GM12878 (cell line): Measurements from ENCODE around the gene SSH2. TPM values are rescaled to one million over a fixed set of nuclear protein-coding genes. Genes with fewer than 3 reads are reported as not detected.

Experiments used
- ATAC-seq: fragments of 200-7000 bp; cut with Tn5 transposase; 3 replicates; pipeline ENCODE4 v1.9.1; 2020; ENCODE audit warnings: mild to moderate bottlenecking, moderate library complexity
- BruUV-seq: library from RNA; stranded (reverse); fragments of 400-500 nt; replicated peaks from 2 replicates; lab custom pipeline; 2021; lab: Mats Ljungman, UMichigan
- CTCF ChIA-PET: fragments of 300-600 bp; sonication (Branson Sonifier 250); formaldehyde crosslinking; extraction: SDS; loops from one replicate; lab custom pipeline; 2021; ENCODE audit warnings: inconsistent platforms; lab: Yijun Ruan, JAX
- POLR2A ChIA-PET: fragments of 350-600 bp; formaldehyde crosslinking; extraction: SDS; loops from one replicate; lab custom pipeline; 2021; ENCODE audit warnings: inconsistent platforms; lab: Charles Lee
- RAD21 ChIA-PET: fragments of 300-600 bp; sonication (Branson Sonifier 250); formaldehyde crosslinking; loops from one replicate; lab custom pipeline; 2023; ENCODE audit warnings: antibody characterized with exemption; ENCODE audit not compliant: unreplicated experiment; lab: Charles Lee
- SMC1A ChIA-PET: fragments of 300-600 bp; sonication (Branson Sonifier 250); formaldehyde crosslinking; loops from one replicate; lab custom pipeline; 2023; ENCODE audit not compliant: unreplicated experiment, uncharacterized antibody; lab: Charles Lee
- DNase-seq: peaks from one replicate; pipeline ENCODE4 v3.0.0-alpha.2; 2011; ENCODE audit warnings: low read depth, low spot score
- FAIRE-seq: peaks from 3 replicates; lab custom pipeline; 2011; peaks lifted over from hg19 to GRCh38; lab: Jason Lieb, UNC
- H2AFZ ChIP-seq: 2 replicates; pipeline ENCODE4 v1.6.0; 2011; ENCODE audit warnings: low read depth, low read length, control low read depth; ENCODE audit not compliant: control insufficient read depth
- H3K27ac ChIP-seq: 2 replicates; pipeline ENCODE4 v1.5.1; 2011; ENCODE audit warnings: control low read depth; ENCODE audit not compliant: control insufficient read depth, insufficient read depth
- H3K27me3 ChIP-seq, 2 experiments: replicated peaks in 1 of 2; 2 replicates each; pipeline versions ENCODE4 v1.6.0 to v1.6.1; 2011; ENCODE audit warnings: low read length in 1 of 2; ENCODE audit not compliant: control insufficient read depth in 2 of 2, insufficient read depth in 2 of 2
- H3K36me3 ChIP-seq, 2 experiments: 2 replicates each; pipeline ENCODE4 v1.5.1; 2011; ENCODE audit warnings: low read length in 1 of 2; ENCODE audit not compliant: control insufficient read depth in 2 of 2, insufficient read depth in 2 of 2
- H3K4me1 ChIP-seq: 2 replicates; pipeline ENCODE4 v1.6.1; 2011; ENCODE audit warnings: mild to moderate bottlenecking, low read length, moderate library complexity, mixed read lengths; ENCODE audit not compliant: control insufficient read depth, insufficient read depth
- H3K4me2 ChIP-seq: 2 replicates; pipeline ENCODE4 v1.6.0; 2011; ENCODE audit warnings: control low read depth; ENCODE audit not compliant: control insufficient read depth, insufficient read depth
- H3K4me3 ChIP-seq: fragments of 200-600 bp; sonication (generic); 2 replicates; pipeline ENCODE4 v1.5.1; 2016
- H3K79me2 ChIP-seq: 2 replicates; pipeline ENCODE4 v1.6.0; 2011; ENCODE audit warnings: low read length; ENCODE audit not compliant: control insufficient read depth, insufficient read depth
- H3K9ac ChIP-seq: 2 replicates; pipeline ENCODE4 v1.8.0; 2011; ENCODE audit warnings: low read length, control low read depth, mixed read lengths; ENCODE audit not compliant: control insufficient read depth, insufficient read depth
- H3K9me3 ChIP-seq: replicated peaks from 3 replicates; pipeline ENCODE4 v1.5.1; 2011; ENCODE audit warnings: mild to moderate bottlenecking, low read length; ENCODE audit not compliant: control insufficient read depth, insufficient read depth
- H4K20me1 ChIP-seq: 2 replicates; pipeline ENCODE4 v1.6.0; 2011; ENCODE audit not compliant: control insufficient read depth, insufficient read depth
- CHD2 ChIP-seq: IDR thresholded peaks from 2 replicates; pipeline ENCODE4 v1.6.1; 2011; ENCODE audit warnings: low read depth, low read length, improper control_type of control experiment, borderline replicate concordance
- ETV6 ChIP-seq, 2 experiments: fragments of 450-650 bp in 1 of 2; IDR thresholded peaks in 1 of 2; conservative IDR thresholded peaks in 1 of 2; 2 replicates each; pipeline ENCODE4 v1.6.1; 2014; ENCODE audit warnings: antibody characterized with exemption in 1 of 2, borderline replicate concordance in 1 of 2, low read depth in 1 of 2, mild to moderate bottlenecking in 1 of 2, moderate library complexity in 1 of 2
- IKZF1 ChIP-seq: fragments of 450-650 bp; conservative IDR thresholded peaks from 2 replicates; pipeline ENCODE4 v1.6.1; 2017; ENCODE audit warnings: antibody characterized with exemption, mild to moderate bottlenecking
- NR2C1 ChIP-seq: fragments of 450-650 bp; IDR thresholded peaks from 2 replicates; pipeline ENCODE4 v1.6.1; 2017; ENCODE audit warnings: antibody characterized with exemption, mild to moderate bottlenecking, moderate library complexity
- PRDM15 ChIP-seq: fragments of 450-650 bp; formaldehyde crosslinking; IDR thresholded peaks from 2 replicates; pipeline ENCODE4 v1.4.0; 2020; ENCODE audit warnings: mild to moderate bottlenecking, moderate library complexity
- WGBS: methylation state at CpG from one replicate; pipeline ENCODE4 v1.1.6; 2016; ENCODE audit warnings: low lambda C conversion rate; ENCODE audit not compliant: insufficient replicate concordance, insufficient coverage; ENCODE audit errors: missing lambda C conversion rate; 5-methylcytosine and 5-hydroxymethylcytosine counted together
- in situ Hi-C: fragments of 300-500 bp; cut with MboI; formaldehyde crosslinking; loops from 9 replicates; pipeline ENCODE4 v1.14.3; 2018; ENCODE audit warnings: mixed read lengths
- intact Hi-C: fragments of 100-400 bp; cut with micrococcal nuclease; formaldehyde crosslinking; loops from one replicate; pipeline ENCODE4 v1.14.2; 2022; ENCODE audit not compliant: unreplicated experiment
- polyA plus RNA-seq, 11 experiments: library from polyadenylated mRNA; depleted of rRNA in 4 of 11; unstranded in 6 of 11; stranded (reverse) in 5 of 11; fragments of >200 nt; fragmentation: Nextera tagmentation in 4 of 11; fragmentation: Illumina TruSeq in 1 of 11; extraction: Ambion mirVana in 4 of 11; extraction: Trizol in 1 of 11; gene quantifications; 1 replicate in 1 of 11; 2 replicates in 10 of 11; pipeline versions ENCODE4 v1.2.1 to v1.2.3, GENCODE V29; 2011 to 2016; ENCODE audit warnings: inconsistent platforms in 2 of 11, missing spikeins in 2 of 11, low read depth in 1 of 11
- total RNA-seq, 4 experiments: library from RNA; depleted of rRNA in 3 of 4; stranded (reverse); fragments of >200 nt in 3 of 4; fragmentation: Illumina TruSeq in 1 of 4; extraction: Trizol in 1 of 4; gene quantifications; 2 replicates each; pipeline versions ENCODE4 v1.2.1 to v1.2.3, GENCODE V29; 2013 to 2021
- TF ChIP-seq, protein P1 (sequence below): fragments of 450-650 bp; formaldehyde crosslinking; IDR thresholded peaks from 2 replicates; pipeline ENCODE4 v1.4.0; 2022; ENCODE audit warnings: mild to moderate bottlenecking, moderate library complexity

SSH2 gene
- total and polyA plus RNA-seq, 10 of the 15 experiments (the other 5 are each of a cell fraction or from before 2014, with no cell fraction given) = 9.3 to 65.9 (median 34.0) TPM

DNA sequence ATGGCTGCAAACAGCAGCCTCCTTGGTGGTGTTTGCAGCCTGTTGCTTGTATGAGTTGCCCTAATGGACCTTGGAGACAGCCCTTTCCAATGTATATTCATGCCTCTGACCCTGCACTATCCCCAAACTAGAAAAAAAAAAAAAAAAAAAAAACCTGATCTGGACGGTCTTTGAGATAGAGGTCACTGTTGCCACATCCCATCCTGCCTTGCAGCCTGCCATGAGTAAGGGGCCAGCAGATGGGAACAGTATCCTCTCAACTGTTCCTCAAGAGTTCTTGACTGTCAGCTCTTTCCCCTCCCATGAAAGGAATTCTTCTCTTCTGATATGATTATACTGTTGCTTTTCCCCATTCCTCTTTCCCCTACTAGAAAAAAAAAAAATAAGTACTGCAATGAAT, 152.4 kb downstream of the SSH2 start:
- H3K79me2 ChIP-seq = no peaks in the 10 kb centered on the region
- POLR2A ChIA-PET = interaction anchor here (0.5 to 1.2 kb wide), 3 partner anchors 9 to 124 kb away, joined by 3 read pairs; no protein-coding TSS in a partner anchor
- no peak overlapping the region for H3K27ac ChIP-seq
- no peak for ATAC-seq
- in situ Hi-C loops = loop anchor here (5.0 kb wide), 1 partner anchor 135 kb away; no protein-coding TSS in a partner anchor
- intact Hi-C loops = loop anchor here (2.0 to 5.0 kb wide), 2 partner anchors 95 to 197 kb away; no protein-coding TSS in a partner anchor
- DNase-seq = no peak
- WGBS = 80% methylated on average over 1 of the region's 1 CpG
- SMC1A ChIA-PET = interaction anchor here (0.5 to 7.1 kb wide), 17 partner anchors 17 to 160 kb away, joined by 3 to 94 read pairs (median 5); no protein-coding TSS in a partner anchor
- H3K9ac ChIP-seq = no peak overlapping the region
- H3K9me3 ChIP-seq = no peaks in the 10 kb centered on the region
- RAD21 ChIA-PET = interaction anchor here (0.7 to 6.3 kb wide), 12 partner anchors 23 to 483 kb away, joined by 3 to 133 read pairs (median 4); no protein-coding TSS in a partner anchor
- no peak for FAIRE-seq
- H4K20me1 ChIP-seq = no peaks in the 10 kb centered on the region
- H3K4me1 ChIP-seq = no peaks in the 10 kb centered on the region
- no peaks in the 10 kb centered on the region for H3K36me3 ChIP-seq
- H3K27me3 ChIP-seq = no peaks in the 10 kb centered on the region
- H3K4me2 ChIP-seq = no peak overlapping the region
- H3K4me3 ChIP-seq = no peak overlapping the region
- no peak overlapping the region for H2AFZ ChIP-seq
- no TSS peak for BruUV-seq
- CTCF ChIA-PET = interaction anchor here (0.6 to 7.5 kb wide), 20 partner anchors 9 to 418 kb away, joined by 3 to 114 read pairs (median 6); partner anchors contain the start of gene SSH2
- TF ChIP-seq NR2C1 = no peak
- TF ChIP-seq PRDM15 = no peak
- TF ChIP-seq ETV6 (conservative IDR thresholded peaks at IDR 0.05 in 1 of 2, IDR thresholded peaks at IDR 0.05 in 1 of 2; ENCODE audit: borderline replicate concordance in 1 of 2, low read depth in 1 of 2) = no peak
- TF ChIP-seq CHD2 = no peak
- no peak for TF ChIP-seq IKZF1
- TF ChIP-seq, protein P1, sequence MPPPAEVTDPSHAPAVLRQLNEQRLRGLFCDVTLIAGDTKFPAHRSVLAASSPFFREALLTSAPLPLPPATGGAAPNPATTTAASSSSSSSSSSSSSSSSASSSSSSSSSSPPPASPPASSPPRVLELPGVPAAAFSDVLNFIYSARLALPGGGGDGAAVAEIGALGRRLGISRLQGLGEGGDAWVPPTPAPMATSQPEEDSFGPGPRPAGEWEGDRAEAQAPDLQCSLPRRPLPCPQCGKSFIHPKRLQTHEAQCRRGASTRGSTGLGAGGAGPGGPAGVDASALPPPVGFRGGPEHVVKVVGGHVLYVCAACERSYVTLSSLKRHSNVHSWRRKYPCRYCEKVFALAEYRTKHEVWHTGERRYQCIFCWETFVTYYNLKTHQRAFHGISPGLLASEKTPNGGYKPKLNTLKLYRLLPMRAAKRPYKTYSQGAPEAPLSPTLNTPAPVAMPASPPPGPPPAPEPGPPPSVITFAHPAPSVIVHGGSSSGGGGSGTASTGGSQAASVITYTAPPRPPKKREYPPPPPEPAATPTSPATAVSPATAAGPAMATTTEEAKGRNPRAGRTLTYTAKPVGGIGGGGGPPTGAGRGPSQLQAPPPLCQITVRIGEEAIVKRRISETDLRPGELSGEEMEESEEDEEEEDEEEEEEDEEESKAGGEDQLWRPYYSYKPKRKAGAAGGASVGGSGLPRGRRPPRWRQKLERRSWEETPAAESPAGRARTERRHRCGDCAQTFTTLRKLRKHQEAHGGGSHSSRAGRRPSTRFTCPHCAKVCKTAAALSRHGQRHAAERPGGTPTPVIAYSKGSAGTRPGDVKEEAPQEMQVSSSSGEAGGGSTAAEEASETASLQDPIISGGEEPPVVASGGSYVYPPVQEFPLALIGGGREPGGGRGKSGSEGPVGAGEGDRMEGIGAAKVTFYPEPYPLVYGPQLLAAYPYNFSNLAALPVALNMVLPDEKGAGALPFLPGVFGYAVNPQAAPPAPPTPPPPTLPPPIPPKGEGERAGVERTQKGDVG (CRISPR knock-in tag) = no peak
